HEK293 (cell line): ENCODE results near the gene PDPR.
"Not testable (repeated sequence)": the region's sequence is repeated elsewhere in the genome, so short reads cannot be mapped to it uniquely, and the experiment has no call there.

Experiments
- CTCF ChIA-PET: fragments of 350-600 bp; formaldehyde crosslinking; extraction: SDS; loops from one replicate; lab custom pipeline; 2021; ENCODE audit warnings: antibody characterized with exemption; lab: Yijun Ruan, JAX
- POLR2A ChIA-PET: fragments of 300-600 bp; formaldehyde crosslinking; extraction: SDS; loops from one replicate; lab custom pipeline; 2020; ENCODE audit warnings: antibody characterized with exemption, inconsistent platforms; lab: Yijun Ruan, JAX
- H3K27ac ChIP-seq: fragments of 200-500 bp; sonication (Bioruptor generic); 2 replicates; pipeline ENCODE4 v1.5.1; 2014; ENCODE audit warnings: low read depth, low read length, control low read depth, inconsistent platforms; ENCODE audit errors: extremely low read depth
- H3K36me3 ChIP-seq, 2 experiments: fragments of 200-500 bp in 1 of 2; sonication (Bioruptor generic) in 1 of 2; 1 replicate in 1 of 2; 2 replicates in 1 of 2; pipeline ENCODE4 v1.5.1; 2014 to 2017; ENCODE audit warnings: inconsistent platforms in 2 of 2, low read length in 2 of 2; ENCODE audit not compliant: control insufficient read depth in 2 of 2, insufficient read depth in 1 of 2
- H3K4me1 ChIP-seq: fragments of 200-500 bp; sonication (Bioruptor generic); 2 replicates; pipeline ENCODE4 v1.5.1; 2014; ENCODE audit warnings: mild to moderate bottlenecking, low read length, inconsistent platforms; ENCODE audit not compliant: control insufficient read depth, insufficient read depth
- H3K4me3 ChIP-seq: 2 replicates; pipeline ENCODE4 v1.5.1; 2011; ENCODE audit warnings: low read depth, mild to moderate bottlenecking, control low read depth, low read length, moderate library complexity
- H3K9me3 ChIP-seq: fragments of 200-500 bp; sonication (Bioruptor generic); 2 replicates; pipeline ENCODE4 v1.5.1; 2014; ENCODE audit warnings: low read depth, low read length, inconsistent platforms; ENCODE audit not compliant: control insufficient read depth, insufficient read depth
- EGR2 ChIP-seq: fragments of 450-650 bp; formaldehyde crosslinking; IDR thresholded peaks from 2 replicates; pipeline ENCODE4 v1.5.1; 2016; ENCODE audit warnings: low read depth, missing biosample characterization, missing genetic modification characterization
- GLI4 ChIP-seq: fragments of 450-650 bp; formaldehyde crosslinking; IDR thresholded peaks from 2 replicates; pipeline ENCODE4 v1.5.1; 2016; ENCODE audit warnings: missing biosample characterization, missing genetic modification characterization
- MZF1 ChIP-seq: fragments of 450-650 bp; formaldehyde crosslinking; IDR thresholded peaks from 2 replicates; pipeline ENCODE4 v1.5.1; 2017; ENCODE audit warnings: missing biosample characterization, missing genetic modification characterization, borderline replicate concordance
- SP7 ChIP-seq: fragments of 450-650 bp; formaldehyde crosslinking; IDR thresholded peaks from 2 replicates; pipeline ENCODE4 v1.5.1; 2016; ENCODE audit warnings: missing biosample characterization, missing genetic modification characterization
- ZBTB17 ChIP-seq: fragments of 450-650 bp; formaldehyde crosslinking; IDR thresholded peaks from 2 replicates; pipeline ENCODE4 v1.5.1; 2016; ENCODE audit warnings: missing biosample characterization, missing genetic modification characterization
- ZBTB48 ChIP-seq: fragments of 450-650 bp; formaldehyde crosslinking; IDR thresholded peaks from 2 replicates; pipeline ENCODE4 v1.5.1; 2016; ENCODE audit warnings: missing biosample characterization, missing genetic modification characterization
- ZBTB7A ChIP-seq: fragments of 450-650 bp; formaldehyde crosslinking; IDR thresholded peaks from 2 replicates; pipeline ENCODE4 v1.5.1; 2016; ENCODE audit warnings: low read depth, missing biosample characterization, missing genetic modification characterization
- ZBTB8A ChIP-seq: fragments of 450-650 bp; formaldehyde crosslinking; IDR thresholded peaks from 2 replicates; pipeline ENCODE4 v1.5.1; 2016; ENCODE audit warnings: missing biosample characterization, missing genetic modification characterization
- ZFHX2 ChIP-seq: fragments of 450-650 bp; formaldehyde crosslinking; conservative IDR thresholded peaks from 2 replicates; pipeline ENCODE4 v1.5.1; 2016; ENCODE audit warnings: missing biosample characterization, missing genetic modification characterization
- ZNF138 ChIP-seq: fragments of 450-650 bp; formaldehyde crosslinking; IDR thresholded peaks from 2 replicates; pipeline ENCODE4 v1.5.1; 2016; ENCODE audit warnings: missing biosample characterization, missing genetic modification characterization, borderline replicate concordance
- ZNF211 ChIP-seq: fragments of 450-650 bp; formaldehyde crosslinking; IDR thresholded peaks from 2 replicates; pipeline ENCODE4 v1.5.1; 2016; ENCODE audit warnings: low read depth, missing biosample characterization, missing genetic modification characterization
- ZNF311 ChIP-seq: fragments of 450-650 bp; formaldehyde crosslinking; IDR thresholded peaks from 2 replicates; pipeline ENCODE4 v1.5.1; 2017; ENCODE audit warnings: missing biosample characterization, missing genetic modification characterization, borderline replicate concordance
- ZNF324 ChIP-seq: fragments of 450-650 bp; formaldehyde crosslinking; IDR thresholded peaks from 2 replicates; pipeline ENCODE4 v1.5.1; 2016; ENCODE audit warnings: missing biosample characterization, missing genetic modification characterization
- ZNF354C ChIP-seq: fragments of 450-650 bp; formaldehyde crosslinking; IDR thresholded peaks from 2 replicates; pipeline ENCODE4 v1.5.1; 2016; ENCODE audit warnings: missing biosample characterization, missing genetic modification characterization, low read depth, borderline replicate concordance
- ZNF404 ChIP-seq: fragments of 450-650 bp; formaldehyde crosslinking; IDR thresholded peaks from 2 replicates; pipeline ENCODE4 v1.5.1; 2017; ENCODE audit warnings: missing biosample characterization, missing genetic modification characterization
- ZNF548 ChIP-seq: fragments of 450-650 bp; formaldehyde crosslinking; IDR thresholded peaks from 2 replicates; pipeline ENCODE4 v1.5.1; 2016; ENCODE audit warnings: missing biosample characterization, missing genetic modification characterization
- ZNF549 ChIP-seq: fragments of 450-650 bp; IDR thresholded peaks from 2 replicates; pipeline ENCODE4 v1.5.1; 2018; ENCODE audit warnings: missing biosample characterization, missing genetic modification characterization, mild to moderate bottlenecking, inconsistent platforms, moderate library complexity
- ZNF664 ChIP-seq: fragments of 450-650 bp; formaldehyde crosslinking; IDR thresholded peaks from 2 replicates; pipeline ENCODE4 v1.5.1; 2016; ENCODE audit warnings: missing biosample characterization, missing genetic modification characterization
- ZNF707 ChIP-seq: fragments of 450-650 bp; formaldehyde crosslinking; IDR thresholded peaks from 2 replicates; pipeline ENCODE4 v1.5.1; 2016; ENCODE audit warnings: missing biosample characterization, missing genetic modification characterization
- ZNF785 ChIP-seq: fragments of 450-650 bp; formaldehyde crosslinking; IDR thresholded peaks from 2 replicates; pipeline ENCODE4 v1.5.1; 2016; ENCODE audit warnings: missing biosample characterization, missing genetic modification characterization
- TF ChIP-seq, protein P1 (sequence below): fragments of 450-650 bp; formaldehyde crosslinking; IDR thresholded peaks from 2 replicates; pipeline ENCODE4 v1.5.1; 2016; ENCODE audit warnings: missing biosample characterization, missing genetic modification characterization

Gene PDPR

DNA sequence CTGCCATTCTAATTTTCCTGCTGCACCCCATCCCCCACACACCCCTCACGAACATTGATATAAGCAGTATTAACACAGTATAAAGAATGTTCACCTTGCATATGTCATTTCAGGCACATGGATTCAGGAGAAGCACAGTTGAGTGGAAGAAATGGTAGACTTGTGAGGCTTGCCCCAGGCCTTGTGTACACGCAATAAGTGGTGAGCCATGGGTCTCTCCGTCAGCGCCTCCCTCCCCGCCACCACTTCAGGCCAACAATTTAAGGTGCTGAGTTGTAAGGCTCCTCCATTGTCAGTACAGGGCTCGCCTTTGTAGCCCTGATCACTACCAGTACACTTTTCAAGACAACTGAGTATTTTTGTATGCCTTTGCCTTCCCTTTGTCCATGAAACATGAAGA is 47.2 kb downstream of the PDPR start:
- POLR2A ChIA-PET = no interaction called here
- CTCF ChIA-PET = interaction anchor here (1.3 kb wide), 1 partner anchor 9 kb away, joined by 4 read pairs; no protein-coding TSS in a partner anchor
- H3K4me1 ChIP-seq = no peaks in the 10 kb centered on the region

DNA sequence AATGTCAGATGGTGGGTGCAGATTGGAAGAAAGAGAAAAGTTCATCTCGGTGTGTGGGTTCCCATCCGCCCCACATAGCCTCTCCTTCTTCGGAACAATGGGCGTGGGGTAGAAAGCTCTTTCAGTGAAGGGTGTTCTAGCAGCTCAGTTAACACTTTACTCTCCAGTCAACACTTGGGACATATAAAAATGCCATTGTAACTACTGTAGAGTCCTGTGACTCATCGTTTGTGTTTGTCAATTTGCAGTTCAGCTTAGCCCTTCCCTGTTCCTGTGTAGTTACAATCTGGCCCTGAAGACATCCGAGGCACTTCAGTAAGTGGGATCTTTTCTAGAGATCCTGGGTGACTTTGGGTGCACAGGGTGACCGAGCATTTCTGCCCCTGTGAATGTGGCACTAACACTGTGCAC is 47.9 kb downstream of the PDPR start:
- no peaks in the 10 kb centered on the region for H3K4me1 ChIP-seq
- H3K36me3 ChIP-seq = peaks cover 0 to 54% of the 10 kb centered on the region in 2 experiments
- TF ChIP-seq GLI4 (tag by site-specific recombination) (no peak), ZNF664 (tag by site-specific recombination) (peak; percentile 57; the same call in 1 of the 2 replicates), ZFHX2 (tag by site-specific recombination) (peak; percentile 44), EGR2 (tag by site-specific recombination) (peak; percentile 79), ZNF549 (tag by site-specific recombination) (no peak)
- CTCF ChIA-PET = interaction anchor here (1.1 to 1.3 kb wide), 2 partner anchors 10 to 231 kb away, joined by 3 to 4 read pairs; no protein-coding TSS in a partner anchor
- POLR2A ChIA-PET = interaction anchor here (0.7 kb wide), 1 partner anchor 90 kb away, joined by 5 read pairs; no protein-coding TSS in a partner anchor
- H3K4me3 ChIP-seq = no peak overlapping the region
- no peaks in the 10 kb centered on the region for H3K9me3 ChIP-seq
- H3K27ac ChIP-seq = no peak overlapping the region

More for the DNA sequence above, 47.2 kb downstream of the PDPR start:
- TF ChIP-seq ZBTB17 (tag by site-specific recombination) = no peak
- TF ChIP-seq ZNF548 (tag by site-specific recombination) = no peak
- TF ChIP-seq ZNF311 (tag by site-specific recombination) = no peak
- no peak for TF ChIP-seq ZNF354C (tag by site-specific recombination)
- TF ChIP-seq, protein P1, sequence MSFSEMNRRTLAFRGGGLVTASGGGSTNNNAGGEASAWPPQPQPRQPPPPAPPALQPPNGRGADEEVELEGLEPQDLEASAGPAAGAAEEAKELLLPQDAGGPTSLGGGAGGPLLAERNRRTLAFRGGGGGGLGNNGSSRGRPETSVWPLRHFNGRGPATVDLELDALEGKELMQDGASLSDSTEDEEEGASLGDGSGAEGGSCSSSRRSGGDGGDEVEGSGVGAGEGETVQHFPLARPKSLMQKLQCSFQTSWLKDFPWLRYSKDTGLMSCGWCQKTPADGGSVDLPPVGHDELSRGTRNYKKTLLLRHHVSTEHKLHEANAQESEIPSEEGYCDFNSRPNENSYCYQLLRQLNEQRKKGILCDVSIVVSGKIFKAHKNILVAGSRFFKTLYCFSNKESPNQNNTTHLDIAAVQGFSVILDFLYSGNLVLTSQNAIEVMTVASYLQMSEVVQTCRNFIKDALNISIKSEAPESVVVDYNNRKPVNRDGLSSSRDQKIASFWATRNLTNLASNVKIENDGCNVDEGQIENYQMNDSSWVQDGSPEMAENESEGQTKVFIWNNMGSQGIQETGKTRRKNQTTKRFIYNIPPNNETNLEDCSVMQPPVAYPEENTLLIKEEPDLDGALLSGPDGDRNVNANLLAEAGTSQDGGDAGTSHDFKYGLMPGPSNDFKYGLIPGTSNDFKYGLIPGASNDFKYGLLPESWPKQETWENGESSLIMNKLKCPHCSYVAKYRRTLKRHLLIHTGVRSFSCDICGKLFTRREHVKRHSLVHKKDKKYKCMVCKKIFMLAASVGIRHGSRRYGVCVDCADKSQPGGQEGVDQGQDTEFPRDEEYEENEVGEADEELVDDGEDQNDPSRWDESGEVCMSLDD (tag by site-specific recombination) = no peak
- TF ChIP-seq ZBTB48 (tag by site-specific recombination) = no peak
- no peak for TF ChIP-seq ZNF549 (tag by site-specific recombination)
- TF ChIP-seq ZNF138 (tag by site-specific recombination) = no peak
- no peak for TF ChIP-seq MZF1
- TF ChIP-seq ZNF324 (tag by site-specific recombination) = no peak
- no peak for TF ChIP-seq ZNF404 (tag by site-specific recombination)
- TF ChIP-seq ZNF211 (tag by site-specific recombination) = no peak
- no peak for TF ChIP-seq ZBTB7A (tag by site-specific recombination)
- TF ChIP-seq ZNF785 (tag by site-specific recombination) = no peak
- TF ChIP-seq SP7 = no peak
- Histone ChIP-seq H3K4me3 (no peak overlapping the region), H3K36me3 (peaks cover 4 to 61% of the 10 kb centered on the region in 2 experiments), H3K9me3 (no peaks in the 10 kb centered on the region), H3K27ac (no peak overlapping the region)

DNA sequence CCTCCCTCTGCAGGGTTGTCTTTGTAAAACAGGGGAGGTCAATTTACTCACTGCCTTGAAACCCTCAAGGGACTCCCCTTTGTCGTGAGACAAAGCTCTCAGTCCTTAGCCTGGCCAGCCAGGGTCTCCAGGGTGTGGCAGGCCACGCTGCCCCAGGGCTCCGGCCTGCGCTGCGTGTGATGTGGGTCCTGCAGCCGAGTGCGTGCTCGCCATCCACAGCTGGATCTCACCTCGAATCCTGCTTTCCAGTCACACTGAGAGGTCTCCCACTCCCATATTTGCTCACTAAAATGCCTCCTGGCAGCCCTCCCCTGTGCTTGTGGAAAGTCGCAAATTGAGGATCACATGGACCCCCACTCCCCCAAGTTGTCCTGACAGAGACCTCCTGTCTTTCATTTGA is 49.5 kb downstream of the PDPR start:
- H3K36me3 ChIP-seq = peaks cover 0 to 38% of the 10 kb centered on the region in 2 experiments; a peak in 2 of 3 replicates
- H3K4me3 ChIP-seq = no peak overlapping the region
- CTCF ChIA-PET = interaction anchor here (0.6 kb wide), 1 partner anchor 112 kb away, joined by 3 read pairs; no protein-coding TSS in a partner anchor
- POLR2A ChIA-PET = no interaction called here
- H3K27ac ChIP-seq = no peak overlapping the region
- H3K4me1 ChIP-seq = no peaks in the 10 kb centered on the region
- no peak for TF ChIP-seq ZBTB8A (tag by site-specific recombination)
- no peak for TF ChIP-seq ZNF707
- H3K9me3 ChIP-seq = no peaks in the 10 kb centered on the region

DNA sequence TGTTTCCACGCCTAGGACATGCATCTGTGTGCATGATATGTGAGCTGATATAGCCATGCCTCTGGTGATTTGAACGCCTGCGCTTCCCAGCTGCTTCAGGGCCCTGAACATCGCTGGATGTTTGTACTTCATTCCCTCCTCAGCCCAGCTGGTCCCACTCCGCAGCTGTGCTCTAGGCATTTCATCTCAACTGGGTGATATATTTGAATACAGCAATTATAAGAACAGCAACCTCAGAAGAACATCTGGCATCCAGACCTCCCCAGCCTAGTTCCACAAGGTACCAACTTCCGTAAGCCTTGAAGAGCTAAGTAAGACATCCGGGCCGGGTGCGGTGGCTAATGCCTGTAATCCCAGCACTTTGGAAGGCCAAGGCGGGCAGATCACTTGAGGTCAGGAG is 52.6 kb downstream of the PDPR start:
- H3K4me1 ChIP-seq, H3K36me3 ChIP-seq, H3K9me3 ChIP-seq, POLR2A ChIA-PET, H3K4me3 ChIP-seq, CTCF ChIA-PET, H3K27ac ChIP-seq: not testable (repeated sequence)

DNA sequence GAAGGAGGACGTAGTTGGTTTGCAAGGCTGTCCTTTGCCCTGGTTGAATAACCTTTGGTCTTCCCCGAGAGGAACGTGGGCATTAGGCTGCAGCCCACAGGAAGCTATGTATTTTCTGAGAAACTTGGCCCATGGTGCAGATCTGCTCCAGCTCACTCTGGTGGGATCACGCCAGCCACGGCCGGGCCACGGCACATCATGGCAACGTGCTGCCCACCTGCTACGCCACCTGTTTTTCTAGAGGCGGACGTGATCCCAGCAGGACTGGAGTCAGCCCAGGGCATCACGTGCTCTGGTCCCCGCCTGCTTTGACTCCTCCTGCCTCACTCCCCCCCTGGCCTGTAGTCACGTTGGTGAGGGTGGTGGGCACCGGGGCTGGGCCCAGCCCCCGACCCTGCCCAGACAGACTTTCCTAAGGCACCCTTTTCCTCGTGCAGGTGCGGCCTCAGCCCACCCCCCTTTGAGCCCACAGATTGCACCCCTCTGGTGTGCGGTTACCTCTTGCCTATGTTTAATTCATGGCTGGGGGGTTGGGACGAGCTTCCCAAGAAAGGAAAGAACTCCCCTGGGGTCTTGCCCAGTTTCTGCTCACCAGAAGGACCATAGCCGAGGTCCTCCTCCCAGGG is 59.2 kb downstream of the PDPR start, which contains the start of gene CLEC18C:
Gene CLEC18C (plus strand): TSS at position 576 of the 626 bp plus-strand sequence. CDS start 492 bp downstream, outside the sequence.
- H3K27ac ChIP-seq, POLR2A ChIA-PET, H3K4me1 ChIP-seq, H3K4me3 ChIP-seq, H3K36me3 ChIP-seq, H3K9me3 ChIP-seq, CTCF ChIA-PET: not testable (repeated sequence)
